CD4-positive, alpha-beta T cell treated with Interleukin-4 for 4 hours (primary cell): Measurements from ENCODE around the gene PACSIN1.

ENCODE experiments used
- DNase-seq: peaks from one replicate; pipeline ENCODE4 v3.0.0-alpha.2; 2020

PACSIN1 gene

GRCh38 chr6:34529665-34530327 is 63.9 kb downstream of the PACSIN1 start:
- no peak for DNase-seq

GRCh38 chr6:34530753-34531365 is 65.0 kb downstream of the PACSIN1 start:
- DNase-seq, result no peak

- DNase-seq, result peak; percentile 7
Observed at GRCh38 chr6:34531580-34532201, 65.8 kb downstream of the PACSIN1 start.

GRCh38 chr6:34532230-34532629 is 66.4 kb downstream of the PACSIN1 start:
- no peak for DNase-seq

- no peak for DNase-seq
Observed at GRCh38 chr6:34534146-34534545, 68.3 kb downstream of the PACSIN1 start.

- DNase-seq, result no peak
Observed at GRCh38 chr6:34534656-34535055, 68.8 kb downstream of the PACSIN1 start.

GRCh38 chr6:34535199-34535598 is 69.3 kb downstream of the PACSIN1 start:
- no peak for DNase-seq

GRCh38 chr6:34535646-34536045 is 69.8 kb downstream of the PACSIN1 start:
- DNase-seq, result no peak

- no peak for DNase-seq
Observed at GRCh38 chr6:34536251-34536958, 70.5 kb downstream of the PACSIN1 start.

GRCh38 chr6:34536959-34537848 is 71.3 kb downstream of the PACSIN1 start:
- no peak for DNase-seq

GRCh38 chr6:34537922-34538550 is 72.2 kb downstream of the PACSIN1 start:
- DNase-seq, result no peak

GRCh38 chr6:34538581-34538980 is 72.7 kb downstream of the PACSIN1 start:
- DNase-seq, result no peak

- DNase-seq, result no peak
Observed at GRCh38 chr6:34539181-34539580, 73.3 kb downstream of the PACSIN1 start.

GRCh38 chr6:34540222-34540621 is 74.3 kb downstream of the PACSIN1 start:
- DNase-seq, result no peak

- DNase-seq, result no peak
Observed at GRCh38 chr6:34540841-34541240, 75.0 kb downstream of the PACSIN1 start.

GRCh38 chr6:34543421-34543820 is 77.5 kb downstream of the PACSIN1 start:
- no peak for DNase-seq

GRCh38 chr6:34544052-34544604 is 78.3 kb downstream of the PACSIN1 start:
- DNase-seq, result no peak

GRCh38 chr6:34544776-34545471 is 79.0 kb downstream of the PACSIN1 start:
- DNase-seq, result no peak

GRCh38 chr6:34546551-34547321 is 80.9 kb downstream of the PACSIN1 start:
- DNase-seq, result no peak
